ENCODE data around the gene GOLGA6A. TPM values are rescaled to one million over a fixed set of nuclear protein-coding genes. Genes with fewer than 3 reads are reported as not detected.

The GOLGA6A gene
- total RNA-seq, 2 experiments from 2014 or later: 0.63 to 0.76 TPM

DNA sequence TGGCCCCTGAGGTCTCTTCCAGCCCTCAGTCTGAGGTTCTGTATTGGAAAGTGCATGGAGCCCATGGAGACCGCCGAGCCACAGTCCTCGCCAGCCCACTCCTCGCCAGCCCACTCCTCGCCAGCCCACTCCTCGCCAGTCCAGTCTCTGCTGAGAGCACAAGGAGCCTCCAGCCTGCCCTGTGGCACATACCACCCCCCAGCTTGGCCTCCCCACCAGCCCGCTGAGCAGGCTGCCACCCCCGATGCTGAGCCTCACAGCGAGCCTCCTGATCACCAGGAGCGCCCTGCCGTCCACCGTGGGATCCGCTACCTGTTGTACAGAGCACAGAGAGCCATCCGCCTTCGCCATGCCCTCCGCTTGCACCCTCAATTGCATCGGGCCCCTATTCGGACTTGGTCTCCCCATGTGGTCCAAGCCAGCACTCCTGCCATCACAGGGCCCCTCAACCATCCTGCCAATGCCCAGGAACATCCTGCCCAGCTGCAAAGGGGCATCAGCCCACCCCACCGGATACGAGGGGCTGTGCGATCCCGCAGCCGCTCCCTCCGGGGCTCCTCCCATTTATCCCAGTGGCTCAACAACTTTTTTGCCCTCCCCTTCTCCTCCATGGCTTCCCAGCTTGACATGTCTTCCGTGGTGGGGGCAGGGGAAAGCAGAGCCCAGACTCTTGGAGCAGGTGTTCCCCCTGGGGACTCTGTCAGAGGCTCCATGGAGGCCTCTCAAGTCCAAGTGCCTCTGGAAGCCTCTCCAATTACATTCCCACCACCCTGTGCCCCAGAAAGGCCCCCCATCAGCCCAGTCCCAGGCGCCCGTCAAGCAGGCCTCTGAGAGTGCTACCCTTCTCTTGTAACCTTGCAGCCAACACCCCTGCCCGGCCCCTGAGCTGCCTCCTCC lies 47.0 kb downstream of the GOLGA6A start:
- no peak overlapping the region for H3K4me2 ChIP-seq (ENCODE audit: low read length)
- H3K36me3 ChIP-seq (ENCODE audit: insufficient read depth, low read length): no peaks in the 10 kb centered on the region; the same call in 1 of the 2 replicates
- CTCF ChIA-PET (ENCODE audit: unreplicated experiment): no interaction called here
- POLR2A ChIA-PET: no interaction called here
- no peak for DNase-seq (ENCODE audit: low spot score)
- no peak overlapping the region for H3K27ac ChIP-seq (ENCODE audit: low read depth, low read length, poor library complexity, severe bottlenecking)
- BruUV-seq (replicated peaks): TSS peak; percentile 64
- H3K4me3 ChIP-seq (ENCODE audit: low read depth, low read length, poor library complexity, severe bottlenecking): no peak overlapping the region
- no peaks in the 10 kb centered on the region for H3K79me2 ChIP-seq (ENCODE audit: insufficient read depth, low read depth, low read length)
- TF ChIP-seq, protein P1, sequence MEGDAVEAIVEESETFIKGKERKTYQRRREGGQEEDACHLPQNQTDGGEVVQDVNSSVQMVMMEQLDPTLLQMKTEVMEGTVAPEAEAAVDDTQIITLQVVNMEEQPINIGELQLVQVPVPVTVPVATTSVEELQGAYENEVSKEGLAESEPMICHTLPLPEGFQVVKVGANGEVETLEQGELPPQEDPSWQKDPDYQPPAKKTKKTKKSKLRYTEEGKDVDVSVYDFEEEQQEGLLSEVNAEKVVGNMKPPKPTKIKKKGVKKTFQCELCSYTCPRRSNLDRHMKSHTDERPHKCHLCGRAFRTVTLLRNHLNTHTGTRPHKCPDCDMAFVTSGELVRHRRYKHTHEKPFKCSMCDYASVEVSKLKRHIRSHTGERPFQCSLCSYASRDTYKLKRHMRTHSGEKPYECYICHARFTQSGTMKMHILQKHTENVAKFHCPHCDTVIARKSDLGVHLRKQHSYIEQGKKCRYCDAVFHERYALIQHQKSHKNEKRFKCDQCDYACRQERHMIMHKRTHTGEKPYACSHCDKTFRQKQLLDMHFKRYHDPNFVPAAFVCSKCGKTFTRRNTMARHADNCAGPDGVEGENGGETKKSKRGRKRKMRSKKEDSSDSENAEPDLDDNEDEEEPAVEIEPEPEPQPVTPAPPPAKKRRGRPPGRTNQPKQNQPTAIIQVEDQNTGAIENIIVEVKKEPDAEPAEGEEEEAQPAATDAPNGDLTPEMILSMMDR (conservative IDR thresholded peaks at IDR 0.05; ENCODE audit: low read length): no peak
- no peak for TF ChIP-seq EZH2phosphoT487 (IDR thresholded peaks at IDR 0.05; ENCODE audit: borderline replicate concordance, low read depth, low read length)
- no peaks in the 10 kb centered on the region for H4K20me1 ChIP-seq (ENCODE audit: insufficient read depth, low read length)
- intact Hi-C loops (cut with micrococcal nuclease; ENCODE audit: unreplicated experiment): no loop called here
- H3K4me1 ChIP-seq (ENCODE audit: insufficient read depth, low read length, poor library complexity, severe bottlenecking): no peaks in the 10 kb centered on the region
- H2AFZ ChIP-seq (ENCODE audit: low read length): no peak overlapping the region
- H3K9me2 ChIP-seq (ENCODE audit: insufficient read depth, low read length): no peaks in the 10 kb centered on the region
- H3K9me3 ChIP-seq (ENCODE audit: low read length): no peaks in the 10 kb centered on the region

GRCh38 chr15:74034206-74034755 lies 48.1 kb downstream of the GOLGA6A start:
- DNase-seq (ENCODE audit: low spot score): no peak
- H2AFZ ChIP-seq (ENCODE audit: low read length): no peak overlapping the region
- H3K9me3 ChIP-seq (ENCODE audit: low read length): no peaks in the 10 kb centered on the region
- H3K27ac ChIP-seq (ENCODE audit: low read depth, low read length, poor library complexity, severe bottlenecking): no peak overlapping the region
- TF ChIP-seq, protein P1 (conservative IDR thresholded peaks at IDR 0.05; ENCODE audit: low read length): no peak
- TF ChIP-seq EZH2phosphoT487 (IDR thresholded peaks at IDR 0.05; ENCODE audit: borderline replicate concordance, low read depth, low read length): no peak
- H3K9me2 ChIP-seq (ENCODE audit: insufficient read depth, low read length): no peaks in the 10 kb centered on the region
- H3K4me1 ChIP-seq (ENCODE audit: insufficient read depth, low read length, poor library complexity, severe bottlenecking): no peaks in the 10 kb centered on the region
- intact Hi-C loops (cut with micrococcal nuclease; ENCODE audit: unreplicated experiment): no loop called here
- CTCF ChIA-PET (ENCODE audit: unreplicated experiment): no interaction called here
- POLR2A ChIA-PET: no interaction called here
- no peaks in the 10 kb centered on the region for H3K79me2 ChIP-seq (ENCODE audit: insufficient read depth, low read depth, low read length)
- no peaks in the 10 kb centered on the region; the same call in 1 of the 2 replicates for H3K36me3 ChIP-seq (ENCODE audit: insufficient read depth, low read length)
- no peaks in the 10 kb centered on the region for H4K20me1 ChIP-seq (ENCODE audit: insufficient read depth, low read length)
- no TSS peak for BruUV-seq (replicated peaks)
- H3K4me3 ChIP-seq (ENCODE audit: low read depth, low read length, poor library complexity, severe bottlenecking): no peak overlapping the region
- no peak overlapping the region for H3K4me2 ChIP-seq (ENCODE audit: low read length)

Measured in OCI-LY7 (cell line).